ENCODE measurements around the gene ARHGEF10L.
"Not testable (repeated sequence)": the region's sequence is repeated elsewhere in the genome, so short reads cannot be mapped to it uniquely, and the experiment has no call there.

Gene ARHGEF10L

DNA sequence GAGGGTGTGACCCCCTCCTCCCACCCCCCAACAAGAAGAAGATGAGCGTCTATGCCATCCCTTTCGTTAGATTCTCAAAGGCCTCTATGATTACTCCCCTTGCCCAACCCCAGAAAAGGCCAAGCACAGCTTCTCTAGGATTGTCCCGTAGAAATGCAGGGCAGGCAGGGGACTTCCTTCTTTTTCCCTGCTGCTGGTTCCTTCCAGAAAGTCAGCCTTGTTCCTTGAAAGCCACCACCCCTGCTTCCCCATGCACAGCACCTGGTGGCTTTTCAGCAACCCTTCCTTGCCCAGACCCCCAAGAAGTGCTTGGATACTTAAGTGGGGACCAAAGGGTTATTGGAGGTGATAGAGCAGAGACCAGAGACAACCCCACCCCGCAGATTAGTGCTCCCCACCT lies 75.1 kb downstream of the ARHGEF10L start:
- no peak for DNase-seq

- no peak for DNase-seq
Measured at GRCh38 chr1:17615157-17615556, 75.7 kb downstream of the ARHGEF10L start.

DNA sequence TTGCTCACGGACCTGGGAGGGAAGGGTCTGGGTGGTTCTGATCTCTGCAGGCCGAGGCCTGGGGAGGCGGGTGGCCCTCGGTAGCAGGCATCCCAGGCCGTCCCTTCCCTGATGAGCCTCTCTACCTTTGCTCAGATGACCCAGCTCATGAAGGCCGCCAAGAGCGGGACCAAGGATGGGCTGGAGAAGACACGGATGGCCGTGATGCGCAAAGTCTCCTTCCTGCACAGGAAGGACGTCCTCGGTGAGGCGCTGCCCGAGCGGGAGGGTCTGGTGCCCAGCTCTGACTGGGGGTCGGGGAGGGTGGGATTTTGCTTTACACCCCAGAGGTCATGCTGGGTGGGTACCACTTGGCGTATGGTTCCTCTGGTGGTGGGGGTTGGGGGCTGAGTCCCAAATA lies 76.5 kb downstream of the ARHGEF10L start:
- no peak for DNase-seq

DNA sequence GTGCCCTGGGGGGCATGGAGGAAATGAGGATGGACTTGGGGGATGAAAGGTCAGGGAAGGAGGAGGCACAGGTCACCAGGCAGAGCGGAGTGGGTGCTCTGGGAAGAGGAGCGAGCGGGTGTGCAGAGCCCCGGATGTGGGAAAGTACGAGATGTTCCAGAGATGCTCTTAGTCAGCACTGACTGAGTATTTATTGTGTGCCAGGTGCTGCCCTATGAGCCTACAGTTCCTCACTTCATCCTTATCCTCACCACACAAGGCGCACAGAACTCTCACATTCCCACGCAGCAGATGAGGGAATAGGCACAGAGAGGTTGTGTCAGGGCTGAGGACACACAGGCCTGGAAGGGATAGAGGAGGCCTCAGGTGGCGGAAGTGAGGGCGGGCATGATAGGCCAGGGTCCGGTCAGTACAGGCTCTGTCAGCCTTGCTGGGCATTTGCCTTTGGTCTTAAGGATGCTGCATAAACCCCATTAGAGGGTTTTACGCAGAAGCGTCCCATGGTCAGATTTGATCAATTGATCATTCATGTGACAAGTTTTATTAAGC lies 77.3 kb downstream of the ARHGEF10L start:
- no peak for DNase-seq

DNA sequence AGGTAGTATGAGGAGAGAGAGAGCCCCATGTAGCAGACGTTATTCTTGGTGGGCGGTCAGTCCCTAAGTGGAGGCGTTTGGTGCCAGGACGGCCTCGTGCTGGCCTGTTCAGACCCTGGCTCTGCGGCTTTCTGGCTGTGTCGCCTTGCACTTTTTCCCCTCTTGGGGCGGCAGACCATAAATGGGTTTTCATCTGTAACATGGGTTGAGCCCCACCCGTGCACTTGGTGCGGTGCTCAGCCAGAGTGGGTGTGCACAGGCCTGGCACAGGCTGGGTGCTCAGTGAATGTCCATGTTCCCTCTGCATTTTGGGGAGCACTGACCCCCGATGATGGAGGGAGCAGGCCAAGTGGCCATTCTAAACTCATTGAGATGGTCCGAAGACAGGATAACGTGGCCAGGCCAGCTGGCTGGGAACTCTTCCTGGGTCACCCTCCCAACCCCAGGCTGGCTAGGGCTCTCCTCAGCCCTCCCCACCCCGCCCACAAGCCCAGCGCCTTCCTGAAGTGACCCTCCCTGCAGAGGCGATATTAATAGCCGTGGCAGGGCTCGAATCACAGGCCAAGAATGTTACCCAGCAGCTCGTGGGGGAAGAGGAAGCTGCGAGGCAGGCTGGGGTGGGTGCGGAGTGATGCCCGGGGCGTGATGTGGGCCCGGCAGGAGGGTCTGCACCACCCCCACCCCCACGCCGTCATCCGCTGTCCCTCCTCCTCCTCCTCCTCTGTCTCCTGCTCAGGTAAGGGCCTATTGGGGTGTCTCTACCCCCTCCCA lies 78.5 kb downstream of the ARHGEF10L start:
- peak; percentile 64 for DNase-seq

- no peak for DNase-seq
Measured at GRCh38 chr1:17618558-17619247, 79.2 kb downstream of the ARHGEF10L start.

DNA sequence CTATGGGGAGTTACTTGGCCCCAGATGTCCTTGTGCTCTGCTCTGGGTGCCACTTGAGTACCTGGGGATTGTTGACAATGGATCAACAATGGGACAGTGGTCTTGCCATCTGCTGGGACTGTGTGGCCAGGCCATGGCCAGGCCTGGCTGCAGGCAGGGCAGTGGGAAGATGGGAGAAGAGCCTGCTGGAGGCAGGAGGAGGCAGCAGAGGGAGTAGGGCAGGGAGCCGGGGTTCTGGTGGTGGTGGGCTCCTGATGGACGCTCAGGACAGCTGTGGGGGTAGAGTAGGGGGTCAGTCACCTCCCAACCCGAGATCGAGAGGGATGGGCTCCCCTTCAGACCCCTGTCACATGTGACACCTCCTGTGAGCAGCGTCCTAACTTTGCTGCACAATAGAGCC lies 81.0 kb downstream of the ARHGEF10L start:
- DNase-seq = no peak

DNA sequence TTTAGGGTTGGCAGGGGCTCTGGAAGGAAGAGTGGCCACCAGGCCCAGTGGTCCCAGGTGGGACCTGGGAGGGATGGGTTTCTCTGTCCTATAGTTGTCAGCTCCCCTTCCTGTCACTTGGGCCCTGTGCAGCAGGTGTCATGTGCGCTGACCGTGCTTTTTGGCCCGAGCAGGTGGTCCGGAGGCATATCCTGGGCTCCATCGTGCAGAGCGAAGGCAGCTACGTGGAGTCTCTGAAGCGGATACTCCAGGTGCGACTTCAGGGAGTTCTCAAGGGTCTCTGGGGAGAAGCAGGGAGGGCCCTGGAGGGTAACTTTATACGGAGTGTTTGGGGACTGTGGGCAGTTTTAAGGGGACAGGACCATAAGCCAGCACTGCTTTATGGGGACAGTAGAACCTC lies 82.2 kb downstream of the ARHGEF10L start:
- DNase-seq = no peak

DNA sequence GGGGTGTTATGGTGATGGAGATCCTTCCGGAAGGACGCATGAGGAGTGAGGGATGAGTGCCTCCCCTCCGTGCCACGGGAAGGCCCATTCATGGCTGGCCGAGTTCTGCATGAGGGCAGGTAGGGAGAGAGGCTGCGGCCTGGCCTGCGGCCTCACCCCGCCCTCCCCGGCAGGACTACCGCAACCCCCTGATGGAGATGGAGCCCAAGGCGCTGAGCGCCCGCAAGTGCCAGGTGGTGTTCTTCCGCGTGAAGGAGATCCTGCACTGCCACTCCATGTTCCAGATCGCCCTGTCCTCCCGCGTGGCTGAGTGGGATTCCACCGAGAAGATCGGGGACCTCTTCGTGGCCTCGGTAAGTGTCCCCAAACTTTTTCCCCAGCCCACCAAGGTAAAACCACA lies 83.3 kb downstream of the ARHGEF10L start:
- no peak for DNase-seq

DNA sequence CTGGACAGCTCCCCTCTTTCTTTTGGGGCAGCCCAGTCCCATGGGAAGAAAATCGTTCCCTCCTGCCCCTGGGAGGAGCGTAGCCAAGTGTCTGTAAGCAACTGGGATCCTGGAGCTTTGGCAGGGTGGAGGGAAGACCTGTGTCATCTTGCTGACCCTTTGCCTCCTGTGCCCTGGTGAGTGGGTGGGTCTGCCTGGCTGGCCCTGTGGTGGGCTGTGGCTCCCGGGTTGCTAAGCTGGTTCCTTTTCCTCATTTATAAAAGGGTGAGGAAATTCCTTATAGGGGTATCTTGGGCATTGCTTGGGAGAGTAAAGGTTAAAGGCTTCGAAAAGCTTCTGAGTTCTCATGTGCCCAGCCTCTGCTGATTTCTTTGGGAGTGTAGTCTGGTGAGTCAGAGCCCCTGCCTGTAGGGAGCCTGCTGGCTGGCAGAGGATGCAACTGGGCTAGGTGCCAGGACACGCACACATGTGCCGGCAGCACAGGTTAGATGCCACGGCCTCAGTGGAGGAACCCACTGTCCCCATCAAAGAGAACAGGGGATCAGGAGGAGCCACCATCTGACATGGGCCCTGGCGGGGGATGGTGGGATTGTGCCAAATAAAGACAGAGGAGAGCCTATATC lies 85.2 kb downstream of the ARHGEF10L start:
- DNase-seq = peak; percentile 53

DNA sequence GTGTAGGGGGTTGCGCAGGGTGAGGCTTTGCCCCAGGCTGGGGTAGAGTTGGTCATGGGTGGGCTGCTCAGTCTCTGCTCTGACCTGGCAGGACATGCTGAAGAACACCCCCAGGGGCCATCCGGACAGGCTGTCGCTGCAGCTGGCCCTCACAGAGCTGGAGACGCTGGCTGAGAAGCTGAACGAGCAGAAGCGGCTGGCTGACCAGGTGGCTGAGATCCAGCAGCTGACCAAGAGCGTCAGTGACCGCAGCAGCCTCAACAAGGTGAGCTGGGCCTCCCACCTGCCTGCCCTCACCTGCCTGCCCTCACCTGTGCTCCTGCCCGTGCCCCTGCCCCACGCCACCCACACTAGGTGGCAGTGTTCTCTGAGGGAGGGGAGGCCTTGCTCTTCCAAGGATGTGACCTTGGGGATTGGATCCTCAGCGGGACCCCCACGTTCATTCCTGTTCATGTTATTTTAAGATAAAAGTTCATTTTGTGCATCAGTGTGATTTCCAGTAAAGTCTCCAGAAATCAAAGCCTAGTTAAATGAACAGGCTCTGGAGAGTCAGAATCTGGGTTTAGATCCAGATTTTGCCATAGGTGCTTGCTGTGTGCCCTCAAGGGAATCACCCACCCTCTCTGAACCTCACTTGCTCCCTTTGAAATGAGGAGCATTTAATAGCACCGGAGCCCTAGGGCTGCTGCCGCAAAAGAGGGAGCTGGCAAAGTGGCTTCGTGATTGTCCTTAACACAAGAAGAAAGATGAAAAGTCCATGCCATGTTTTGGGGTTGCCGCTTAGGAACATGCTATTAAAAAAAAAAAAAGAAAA lies 87.9 kb downstream of the ARHGEF10L start:
- DNase-seq = no peak

- not testable (repeated sequence) for DNase-seq
Measured at GRCh38 chr1:17629046-17629445, 89.5 kb downstream of the ARHGEF10L start.

DNA sequence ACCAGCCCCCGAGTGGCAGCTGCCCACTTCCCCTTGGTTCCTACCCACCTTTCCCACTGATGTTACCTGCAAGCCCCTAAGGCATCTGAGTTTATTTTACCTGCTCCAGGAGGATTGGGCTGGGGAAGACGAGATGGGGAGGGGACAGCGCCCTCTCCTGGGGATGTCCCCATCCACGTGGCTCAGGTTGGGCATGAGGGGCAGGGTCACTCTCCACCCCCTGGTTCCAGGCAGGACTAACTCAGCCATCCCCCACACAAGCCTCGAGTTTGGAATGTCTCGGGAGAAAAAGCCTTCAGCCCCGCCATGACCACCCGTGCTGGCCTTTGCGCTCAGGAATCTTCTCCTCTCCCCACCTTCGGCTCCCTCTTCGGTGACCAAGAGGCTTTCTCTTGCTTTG lies 90.0 kb downstream of the ARHGEF10L start:
- DNase-seq = no peak

- no peak for DNase-seq
Measured at GRCh38 chr1:17630048-17630830, 90.7 kb downstream of the ARHGEF10L start.

DNA sequence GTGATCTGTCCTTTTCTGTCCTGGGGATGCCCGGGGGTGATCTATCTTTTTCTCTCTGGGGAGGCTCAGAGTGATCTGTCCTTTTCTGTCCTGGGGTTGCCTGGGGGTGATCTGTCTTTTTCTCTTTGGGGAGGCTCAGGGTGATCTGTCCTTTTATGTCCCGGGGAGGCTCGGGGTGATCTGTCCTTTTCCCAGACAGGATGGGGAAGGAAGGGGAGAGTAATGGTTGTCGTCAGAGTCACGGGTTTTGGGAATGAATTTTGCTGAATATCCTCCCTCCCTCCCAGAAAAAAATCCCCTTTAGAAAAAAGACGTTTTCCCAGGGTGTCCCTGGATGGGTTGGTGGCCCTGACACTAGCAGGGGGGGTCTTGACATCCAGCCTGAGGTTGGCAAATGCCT lies 91.5 kb downstream of the ARHGEF10L start:
- DNase-seq = no peak

DNA sequence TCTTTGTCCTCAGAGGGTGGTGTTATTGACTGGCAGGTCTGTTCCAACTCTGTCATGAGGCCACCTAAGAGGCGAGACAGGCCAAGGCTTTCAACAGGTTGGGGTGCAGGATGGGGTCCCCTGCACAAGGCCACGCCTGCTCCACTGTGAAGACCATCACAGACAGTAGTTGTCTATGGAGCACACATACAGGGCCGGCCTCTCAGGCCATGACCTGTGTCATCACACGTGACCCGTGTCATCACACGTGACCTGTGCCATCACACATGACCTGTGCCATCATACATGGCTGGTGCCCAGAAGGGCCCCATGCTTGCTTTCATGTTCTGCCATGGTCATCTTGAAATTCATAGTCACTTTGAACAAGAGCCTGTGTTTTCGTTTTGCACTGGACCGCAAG lies 91.9 kb downstream of the ARHGEF10L start:
- no peak for DNase-seq

DNA sequence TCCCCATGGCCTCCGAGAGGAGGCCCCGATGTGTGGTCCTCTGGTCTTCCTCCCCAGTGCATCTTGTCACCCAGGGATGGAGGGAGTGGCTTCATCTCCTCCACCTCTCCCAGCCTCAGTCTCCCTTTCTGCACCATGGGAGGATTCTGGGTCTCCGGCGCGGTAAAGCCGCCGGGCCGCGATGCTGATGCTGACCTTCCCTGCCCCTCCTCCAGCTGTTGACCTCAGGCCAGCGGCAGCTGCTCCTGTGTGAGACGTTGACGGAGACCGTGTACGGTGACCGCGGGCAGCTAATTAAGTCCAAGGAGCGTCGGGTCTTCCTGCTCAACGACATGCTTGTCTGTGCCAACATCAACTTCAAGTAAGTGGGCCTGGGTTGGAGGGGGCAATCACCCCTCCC lies 92.6 kb downstream of the ARHGEF10L start:
- no peak for DNase-seq

- DNase-seq = peak; percentile 62
Measured at GRCh38 chr1:17632541-17633184, 93.2 kb downstream of the ARHGEF10L start.

DNA sequence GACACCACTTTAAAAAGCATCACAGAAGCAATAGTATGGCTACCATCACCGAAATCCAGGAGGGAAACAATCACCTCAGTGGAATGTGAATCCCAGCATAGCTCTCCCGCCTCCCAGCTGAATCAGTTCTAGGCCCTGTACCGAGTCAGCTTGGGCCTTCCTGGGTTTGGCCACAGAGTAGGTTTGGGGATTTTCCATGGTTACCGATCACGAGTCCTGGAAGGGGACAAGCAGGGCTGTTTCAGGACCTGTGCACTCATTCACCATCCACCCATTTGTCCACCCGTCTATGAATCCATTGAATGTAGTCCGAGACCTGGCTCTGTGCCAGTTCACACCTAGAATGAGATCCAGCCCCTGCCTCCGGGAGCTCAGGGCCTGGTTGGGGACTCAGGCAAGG lies 94.2 kb downstream of the ARHGEF10L start:
- DNase-seq = peak; percentile 69

- no peak for DNase-seq
Measured at GRCh38 chr1:17635276-17635675, 95.8 kb downstream of the ARHGEF10L start.

DNA sequence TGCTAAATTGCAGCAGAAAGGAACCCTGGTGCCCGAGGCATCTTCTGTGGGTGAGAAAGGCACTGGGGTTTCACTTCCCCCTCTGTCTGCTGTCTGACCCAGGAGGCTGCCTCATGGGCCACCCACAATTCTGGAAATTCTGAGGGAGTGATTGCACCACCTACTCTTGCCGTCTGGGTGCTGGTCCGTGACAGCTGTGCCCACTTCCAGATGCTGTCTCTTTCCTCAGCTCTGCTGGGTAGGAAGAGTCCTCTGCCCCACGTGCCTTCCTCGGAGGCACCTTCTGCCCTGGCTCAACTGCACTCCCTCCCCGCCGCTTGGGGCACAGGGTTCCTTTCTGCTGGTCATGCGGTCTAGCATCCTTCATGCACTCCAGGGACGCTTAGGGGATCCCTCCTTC lies 96.3 kb downstream of the ARHGEF10L start:
- no peak for DNase-seq

All from fibroblast of skin of back (primary cell).